GM12801 (cell line): ENCODE results near the gene FSIP1.

ENCODE experiments used
- CTCF ChIP-seq: IDR thresholded peaks from one replicate; pipeline ENCODE4 v1.5.1; 2011; ENCODE audit warnings: control low read depth; ENCODE audit not compliant: insufficient read length; ENCODE audit errors: extremely low read depth

Gene FSIP1

GRCh38 chr15:39667382-39668127, 115.1 kb downstream of the FSIP1 start:
- no peak for TF ChIP-seq CTCF

GRCh38 chr15:39666677-39667076, 116.0 kb downstream of the FSIP1 start:
- TF ChIP-seq CTCF, result no peak

GRCh38 chr15:39665629-39666250, 116.9 kb downstream of the FSIP1 start:
- no peak for TF ChIP-seq CTCF

- TF ChIP-seq CTCF, result no peak
Observed at GRCh38 chr15:39663704-39664250, 118.9 kb downstream of the FSIP1 start.

- TF ChIP-seq CTCF, result no peak
Observed at GRCh38 chr15:39661776-39662175, 120.9 kb downstream of the FSIP1 start.

- TF ChIP-seq CTCF, result no peak
Observed at GRCh38 chr15:39658740-39659139, 123.9 kb downstream of the FSIP1 start.

GRCh38 chr15:39657668-39658067, 125.0 kb downstream of the FSIP1 start:
- TF ChIP-seq CTCF, result no peak
